ENCODE data around the gene LCP1.

The LCP1 gene

DNA sequence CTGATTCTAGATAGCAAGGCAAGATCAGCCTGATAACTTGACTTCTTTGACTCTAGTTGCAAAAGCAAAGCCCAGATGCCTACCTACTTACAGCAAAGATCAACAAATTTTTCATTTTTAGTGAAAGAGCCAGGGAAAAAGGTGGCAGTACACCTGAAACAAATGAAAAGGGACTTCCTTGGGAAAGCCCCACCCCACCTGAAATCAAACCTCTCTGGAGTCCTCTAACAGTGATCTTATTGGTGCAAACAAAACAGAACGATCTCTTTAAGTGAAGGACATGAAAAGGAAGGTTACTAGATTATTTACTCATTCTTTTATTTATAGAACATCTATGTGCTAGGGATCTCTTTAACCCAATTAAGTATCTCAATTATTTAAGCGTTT is 507 bp upstream of the LCP1 start:
- no peak for DNase-seq (ENCODE audit: low read depth)
- in situ Hi-C loops (cut with HindIII; ENCODE audit: low sequenced_read_pairs): no loop called here
- H3K4me3 ChIP-seq (ENCODE audit: low read depth, low read length): no peak overlapping the region
- TF ChIP-seq, protein P1, sequence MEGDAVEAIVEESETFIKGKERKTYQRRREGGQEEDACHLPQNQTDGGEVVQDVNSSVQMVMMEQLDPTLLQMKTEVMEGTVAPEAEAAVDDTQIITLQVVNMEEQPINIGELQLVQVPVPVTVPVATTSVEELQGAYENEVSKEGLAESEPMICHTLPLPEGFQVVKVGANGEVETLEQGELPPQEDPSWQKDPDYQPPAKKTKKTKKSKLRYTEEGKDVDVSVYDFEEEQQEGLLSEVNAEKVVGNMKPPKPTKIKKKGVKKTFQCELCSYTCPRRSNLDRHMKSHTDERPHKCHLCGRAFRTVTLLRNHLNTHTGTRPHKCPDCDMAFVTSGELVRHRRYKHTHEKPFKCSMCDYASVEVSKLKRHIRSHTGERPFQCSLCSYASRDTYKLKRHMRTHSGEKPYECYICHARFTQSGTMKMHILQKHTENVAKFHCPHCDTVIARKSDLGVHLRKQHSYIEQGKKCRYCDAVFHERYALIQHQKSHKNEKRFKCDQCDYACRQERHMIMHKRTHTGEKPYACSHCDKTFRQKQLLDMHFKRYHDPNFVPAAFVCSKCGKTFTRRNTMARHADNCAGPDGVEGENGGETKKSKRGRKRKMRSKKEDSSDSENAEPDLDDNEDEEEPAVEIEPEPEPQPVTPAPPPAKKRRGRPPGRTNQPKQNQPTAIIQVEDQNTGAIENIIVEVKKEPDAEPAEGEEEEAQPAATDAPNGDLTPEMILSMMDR (IDR thresholded peaks at IDR 0.05; ENCODE audit: low read depth, low read length, missing control alignments): no peak

DNA sequence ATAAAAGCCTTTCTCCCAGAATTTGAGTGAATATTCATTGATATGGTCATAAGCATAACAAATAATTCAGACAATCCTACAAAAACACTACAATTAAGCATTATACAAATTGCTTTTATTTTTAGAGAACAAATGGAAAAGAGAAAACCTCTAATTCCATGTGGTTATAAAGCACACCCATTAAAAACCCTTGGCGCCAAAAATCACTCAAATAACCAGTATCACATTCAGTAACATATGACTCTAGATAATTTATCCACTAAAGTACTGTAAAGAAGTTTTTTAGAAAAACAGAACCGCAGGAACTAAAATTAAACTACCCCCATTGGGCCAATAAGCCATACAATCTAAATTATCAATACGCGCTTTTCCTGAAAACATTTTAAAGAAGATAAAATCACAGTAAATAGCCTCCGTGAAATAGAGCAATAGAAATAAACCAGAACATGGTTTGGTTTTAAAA is 569 bp downstream of the LCP1 start:
- no peak overlapping the region for H3K4me3 ChIP-seq (ENCODE audit: low read depth, low read length)
- TF ChIP-seq, protein P1 (IDR thresholded peaks at IDR 0.05; ENCODE audit: low read depth, low read length, missing control alignments): no peak
- no peak for DNase-seq (ENCODE audit: low read depth)
- in situ Hi-C loops (cut with HindIII; ENCODE audit: low sequenced_read_pairs): no loop called here

DNA sequence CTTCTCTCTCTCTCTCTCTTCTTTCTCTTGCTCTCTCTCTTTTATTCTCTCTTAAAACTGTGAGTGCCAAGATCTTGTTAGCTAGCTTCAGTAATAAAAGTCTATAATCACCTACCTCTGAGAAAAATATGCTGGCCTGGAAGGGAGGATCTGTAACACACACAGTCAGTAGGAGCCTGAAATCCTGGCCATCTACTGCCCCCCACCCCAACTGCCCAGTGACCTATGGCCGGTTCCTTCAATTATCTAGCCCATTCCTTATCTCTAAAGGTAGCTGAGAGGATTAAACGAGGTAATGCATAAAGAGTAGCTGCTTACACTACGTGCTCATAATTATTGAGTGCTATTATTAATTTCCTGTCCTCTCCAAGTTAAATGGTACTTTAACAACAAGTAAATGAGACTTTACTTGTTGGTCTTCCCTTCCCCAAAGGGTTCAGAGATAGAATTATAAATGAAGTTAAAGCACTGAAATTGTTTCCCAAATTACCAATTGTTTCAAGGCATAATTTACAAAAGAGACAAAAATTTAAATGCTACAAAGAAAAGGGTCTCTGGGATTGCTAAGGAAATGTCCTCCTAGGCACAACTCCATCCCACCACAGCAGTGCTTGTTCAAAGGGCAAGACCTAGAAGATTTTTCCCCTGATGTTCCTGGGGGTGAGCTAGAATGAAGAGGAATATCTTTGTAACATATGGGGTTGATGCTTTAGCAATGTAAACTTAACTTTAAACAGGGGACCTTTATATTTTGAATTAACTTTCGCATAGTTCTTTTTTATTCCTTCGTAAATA is 1.8 kb downstream of the LCP1 start:
- H3K4me3 ChIP-seq (ENCODE audit: low read depth, low read length): no peak overlapping the region
- no peak for DNase-seq (ENCODE audit: low read depth)
- in situ Hi-C loops (cut with HindIII; ENCODE audit: low sequenced_read_pairs): no loop called here
- TF ChIP-seq, protein P1 (IDR thresholded peaks at IDR 0.05; ENCODE audit: low read depth, low read length, missing control alignments): no peak

DNA sequence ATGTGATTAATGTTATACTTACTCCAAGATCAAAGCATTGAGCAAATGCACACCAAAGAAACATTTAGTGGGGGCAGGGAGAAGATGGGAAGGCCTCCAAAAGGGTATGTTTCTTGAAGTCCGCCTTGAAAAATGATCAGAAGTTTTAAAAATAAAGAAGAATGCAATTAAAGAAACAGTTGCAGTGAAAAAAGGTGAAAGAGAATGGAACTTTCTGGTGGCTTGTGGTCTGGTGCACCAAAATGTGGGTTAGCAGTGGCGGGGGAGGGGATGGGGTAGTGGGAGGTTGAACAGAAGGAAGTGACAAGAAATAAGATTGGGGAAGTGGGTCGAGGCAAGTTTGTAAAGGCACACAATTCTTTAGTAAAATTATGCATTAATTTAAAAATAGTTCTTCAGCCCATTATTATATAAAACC is 2.5 kb downstream of the LCP1 start:
- in situ Hi-C loops (cut with HindIII; ENCODE audit: low sequenced_read_pairs): no loop called here
- no peak overlapping the region for H3K4me3 ChIP-seq (ENCODE audit: low read depth, low read length)
- no peak for DNase-seq (ENCODE audit: low read depth)
- TF ChIP-seq, protein P1 (IDR thresholded peaks at IDR 0.05; ENCODE audit: low read depth, low read length, missing control alignments): no peak

DNA sequence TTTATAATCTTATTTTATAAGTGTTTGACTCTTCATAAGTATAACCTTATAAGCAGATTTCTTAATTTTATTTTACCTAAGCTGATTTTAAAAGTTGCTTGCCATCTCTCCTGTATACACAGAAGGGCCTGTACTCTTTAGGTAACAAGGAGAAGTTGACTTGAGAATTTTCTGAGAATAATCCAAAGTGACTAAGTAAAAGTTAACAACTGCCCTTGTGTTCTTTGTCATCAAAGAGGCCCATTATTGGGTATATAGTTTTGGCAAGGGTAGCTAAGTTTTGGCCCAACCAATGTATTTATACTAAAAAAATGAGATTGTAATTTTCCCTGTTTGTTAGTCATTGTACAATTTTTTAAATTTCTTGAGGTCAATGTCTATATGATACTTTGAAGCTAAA is 3.2 kb downstream of the LCP1 start:
- TF ChIP-seq, protein P1 (IDR thresholded peaks at IDR 0.05; ENCODE audit: low read depth, low read length, missing control alignments): no peak
- in situ Hi-C loops (cut with HindIII; ENCODE audit: low sequenced_read_pairs): no loop called here
- H3K4me3 ChIP-seq (ENCODE audit: low read depth, low read length): no peak overlapping the region
- no peak for DNase-seq (ENCODE audit: low read depth)

DNA sequence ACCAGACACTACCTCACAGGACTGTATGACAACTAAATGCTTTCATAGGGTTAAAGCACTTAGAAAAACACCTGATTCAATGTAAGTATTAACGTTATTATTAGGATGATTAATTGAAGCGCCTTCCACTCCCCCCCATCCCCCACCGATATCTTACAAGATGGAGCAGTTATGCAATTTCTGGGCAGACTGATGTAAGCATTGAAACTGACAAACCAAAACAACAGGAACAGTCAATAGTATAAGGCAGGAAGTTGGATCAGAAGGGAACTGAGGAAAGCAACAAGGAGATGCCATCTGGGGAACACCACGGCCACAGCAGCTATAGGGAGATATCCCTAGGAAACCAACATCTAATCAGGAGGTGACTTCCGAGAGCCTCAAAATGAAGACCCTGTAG is 3.8 kb downstream of the LCP1 start:
- DNase-seq (ENCODE audit: low read depth): no peak
- TF ChIP-seq, protein P1 (IDR thresholded peaks at IDR 0.05; ENCODE audit: low read depth, low read length, missing control alignments): no peak
- in situ Hi-C loops (cut with HindIII; ENCODE audit: low sequenced_read_pairs): no loop called here
- H3K4me3 ChIP-seq (ENCODE audit: low read depth, low read length): no peak overlapping the region

Measured in astrocyte of the cerebellum (primary cell).